Skeletal muscle satellite cell (primary cell): Measurements from ENCODE around the gene CTNNBL1.

ENCODE experiments used
- H3K27me3 ChIP-seq: 2 replicates; pipeline ENCODE4 v1.7.0; 2013; ENCODE audit warnings: low read length; ENCODE audit not compliant: control insufficient read depth, insufficient read depth
- H3K36me3 ChIP-seq: 2 replicates; pipeline ENCODE4 v1.7.0; 2013; ENCODE audit warnings: mild to moderate bottlenecking, control low read depth, low read length; ENCODE audit not compliant: insufficient read depth
- H3K4me1 ChIP-seq: 2 replicates; pipeline ENCODE4 v1.7.0; 2013; ENCODE audit warnings: low read length; ENCODE audit not compliant: control insufficient read depth, insufficient read depth
- H3K4me2 ChIP-seq: 2 replicates; pipeline ENCODE4 v1.7.0; 2013; ENCODE audit warnings: mild to moderate bottlenecking, low read length
- H3K4me3 ChIP-seq: 2 replicates; pipeline ENCODE4 v1.7.0; 2013; ENCODE audit warnings: low read length
- H3K9ac ChIP-seq: 2 replicates; pipeline ENCODE4 v1.7.0; 2013; ENCODE audit warnings: mild to moderate bottlenecking, low read depth, low read length, moderate library complexity
- H3K9me3 ChIP-seq: replicated peaks from 2 replicates; pipeline ENCODE4 v1.7.0; 2013; ENCODE audit warnings: mild to moderate bottlenecking, control low read depth, low read length

Gene CTNNBL1

GRCh38 chr20:37810027-37810426 lies 116.2 kb downstream of the CTNNBL1 start:
- Histone ChIP-seq H3K4me3 (no peak overlapping the region), H3K4me2 (no peak overlapping the region), H3K9me3 (no peaks in the 10 kb centered on the region), H3K27me3 (no peaks in the 10 kb centered on the region), H3K9ac (no peak overlapping the region), H3K4me1 (no peaks in the 10 kb centered on the region), H3K36me3 (no peaks in the 10 kb centered on the region)

GRCh38 chr20:37816003-37816402 lies 122.2 kb downstream of the CTNNBL1 start:
- no peaks in the 10 kb centered on the region for H3K36me3 ChIP-seq
- H3K4me3 ChIP-seq, result no peak overlapping the region
- H3K4me2 ChIP-seq, result no peak overlapping the region
- no peak overlapping the region for H3K9ac ChIP-seq
- no peaks in the 10 kb centered on the region for H3K9me3 ChIP-seq
- no peaks in the 10 kb centered on the region for H3K27me3 ChIP-seq
- no peaks in the 10 kb centered on the region for H3K4me1 ChIP-seq

- Histone ChIP-seq H3K27me3 (no peaks in the 10 kb centered on the region), H3K9ac (no peak overlapping the region), H3K9me3 (no peaks in the 10 kb centered on the region), H3K4me3 (no peak overlapping the region), H3K36me3 (no peaks in the 10 kb centered on the region), H3K4me1 (peaks cover 4% of the 10 kb centered on the region), H3K4me2 (no peak overlapping the region)
These were observed 122.9 kb downstream of the CTNNBL1 start for GRCh38 chr20:37816726-37817125.

- Histone ChIP-seq H3K4me1 (peaks cover 14% of the 10 kb centered on the region), H3K4me3 (peak overlapping the region; percentile 16), H3K36me3 (no peaks in the 10 kb centered on the region), H3K4me2 (peak overlapping the region; percentile 76), H3K9me3 (no peaks in the 10 kb centered on the region), H3K27me3 (no peaks in the 10 kb centered on the region), H3K9ac (peak overlapping the region; percentile 66)
These were observed 127.9 kb downstream of the CTNNBL1 start for GRCh38 chr20:37821696-37822095.

GRCh38 chr20:37822141-37822601 lies 128.3 kb downstream of the CTNNBL1 start:
- Histone ChIP-seq H3K27me3 (no peaks in the 10 kb centered on the region), H3K9ac (peak overlapping the region; percentile 66), H3K9me3 (no peaks in the 10 kb centered on the region), H3K4me2 (peak overlapping the region; percentile 76), H3K36me3 (no peaks in the 10 kb centered on the region), H3K4me1 (peaks cover 14% of the 10 kb centered on the region), H3K4me3 (peak overlapping the region; percentile 21)

GRCh38 chr20:37823296-37823980 lies 129.6 kb downstream of the CTNNBL1 start:
- H3K4me1 ChIP-seq, result peaks cover 14% of the 10 kb centered on the region
- no peaks in the 10 kb centered on the region for H3K27me3 ChIP-seq
- no peak overlapping the region for H3K9ac ChIP-seq
- H3K4me2 ChIP-seq, result no peak overlapping the region
- H3K4me3 ChIP-seq, result no peak overlapping the region
- no peaks in the 10 kb centered on the region for H3K36me3 ChIP-seq
- H3K9me3 ChIP-seq, result no peaks in the 10 kb centered on the region

GRCh38 chr20:37827605-37828004 lies 133.8 kb downstream of the CTNNBL1 start:
- no peaks in the 10 kb centered on the region for H3K9me3 ChIP-seq
- no peak overlapping the region for H3K4me3 ChIP-seq
- H3K4me2 ChIP-seq, result no peak overlapping the region
- no peaks in the 10 kb centered on the region for H3K36me3 ChIP-seq
- H3K4me1 ChIP-seq, result peaks cover under 1% of the 10 kb centered on the region
- no peaks in the 10 kb centered on the region for H3K27me3 ChIP-seq
- no peak overlapping the region for H3K9ac ChIP-seq

- no peak overlapping the region for H3K9ac ChIP-seq
- no peaks in the 10 kb centered on the region for H3K36me3 ChIP-seq
- no peaks in the 10 kb centered on the region for H3K9me3 ChIP-seq
- H3K4me2 ChIP-seq, result no peak overlapping the region
- H3K4me1 ChIP-seq, result no peaks in the 10 kb centered on the region
- H3K4me3 ChIP-seq, result no peak overlapping the region
- H3K27me3 ChIP-seq, result no peaks in the 10 kb centered on the region
These were observed 134.9 kb downstream of the CTNNBL1 start for GRCh38 chr20:37828684-37829083.

GRCh38 chr20:37829128-37829527 lies 135.3 kb downstream of the CTNNBL1 start:
- no peaks in the 10 kb centered on the region for H3K36me3 ChIP-seq
- H3K4me1 ChIP-seq, result no peaks in the 10 kb centered on the region
- H3K9ac ChIP-seq, result no peak overlapping the region
- no peak overlapping the region for H3K4me3 ChIP-seq
- H3K4me2 ChIP-seq, result no peak overlapping the region
- H3K27me3 ChIP-seq, result no peaks in the 10 kb centered on the region
- no peaks in the 10 kb centered on the region for H3K9me3 ChIP-seq

- H3K4me3 ChIP-seq, result no peak overlapping the region
- H3K9ac ChIP-seq, result no peak overlapping the region
- no peaks in the 10 kb centered on the region for H3K27me3 ChIP-seq
- no peak overlapping the region for H3K4me2 ChIP-seq
- H3K9me3 ChIP-seq, result no peaks in the 10 kb centered on the region
- H3K36me3 ChIP-seq, result no peaks in the 10 kb centered on the region
- no peaks in the 10 kb centered on the region for H3K4me1 ChIP-seq
These were observed 139.5 kb downstream of the CTNNBL1 start for GRCh38 chr20:37833221-37833896.

- Histone ChIP-seq H3K9ac (no peak overlapping the region), H3K4me3 (no peak overlapping the region), H3K4me2 (no peak overlapping the region), H3K27me3 (no peaks in the 10 kb centered on the region), H3K9me3 (no peaks in the 10 kb centered on the region), H3K36me3 (peaks cover 6% of the 10 kb centered on the region), H3K4me1 (no peaks in the 10 kb centered on the region)
These were observed 143.1 kb downstream of the CTNNBL1 start for GRCh38 chr20:37836926-37837325.

GRCh38 chr20:37837924-37838323 lies 144.1 kb downstream of the CTNNBL1 start:
- no peaks in the 10 kb centered on the region for H3K4me1 ChIP-seq
- H3K4me3 ChIP-seq, result no peak overlapping the region
- H3K9ac ChIP-seq, result no peak overlapping the region
- H3K9me3 ChIP-seq, result no peaks in the 10 kb centered on the region
- no peak overlapping the region for H3K4me2 ChIP-seq
- no peaks in the 10 kb centered on the region for H3K27me3 ChIP-seq
- H3K36me3 ChIP-seq, result peaks cover 15% of the 10 kb centered on the region
